HG03571 (cell line): Measurements from ENCODE around the gene IRGQ.
A peak's percentile ranks its signal among the peaks of the same experiment; 100 is the strongest.
"Not testable (repeated sequence)": the region's sequence is repeated elsewhere in the genome, so short reads cannot be mapped to it uniquely, and the experiment has no call there.

Experiments
- ATAC-seq: cut with Tn5 transposase; IDR thresholded peaks from one replicate; pipeline ENCODE4 v1.9.1; 2021; ENCODE audit not compliant: unreplicated experiment

Gene IRGQ

DNA sequence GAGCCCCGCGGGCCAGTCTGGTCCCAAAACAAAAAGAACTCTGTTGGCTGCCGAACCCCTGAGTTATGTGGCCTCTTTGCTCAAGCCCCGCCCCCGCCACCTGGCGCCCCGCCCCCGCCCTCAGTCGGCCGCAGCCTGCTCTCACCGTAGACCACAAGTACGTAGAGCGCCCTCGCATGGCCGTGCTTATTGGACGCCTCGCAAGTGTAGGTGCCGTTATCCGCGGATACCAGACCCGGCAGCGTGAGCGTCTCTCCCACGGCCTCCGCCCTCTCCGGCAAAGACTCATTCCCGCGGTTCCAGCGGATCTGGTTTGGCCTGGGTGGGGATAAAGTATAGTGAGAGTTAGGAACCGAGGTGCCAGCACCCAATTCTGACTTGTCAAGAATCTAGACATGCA is 29.0 kb upstream of the IRGQ start:
- no peak for ATAC-seq

DNA sequence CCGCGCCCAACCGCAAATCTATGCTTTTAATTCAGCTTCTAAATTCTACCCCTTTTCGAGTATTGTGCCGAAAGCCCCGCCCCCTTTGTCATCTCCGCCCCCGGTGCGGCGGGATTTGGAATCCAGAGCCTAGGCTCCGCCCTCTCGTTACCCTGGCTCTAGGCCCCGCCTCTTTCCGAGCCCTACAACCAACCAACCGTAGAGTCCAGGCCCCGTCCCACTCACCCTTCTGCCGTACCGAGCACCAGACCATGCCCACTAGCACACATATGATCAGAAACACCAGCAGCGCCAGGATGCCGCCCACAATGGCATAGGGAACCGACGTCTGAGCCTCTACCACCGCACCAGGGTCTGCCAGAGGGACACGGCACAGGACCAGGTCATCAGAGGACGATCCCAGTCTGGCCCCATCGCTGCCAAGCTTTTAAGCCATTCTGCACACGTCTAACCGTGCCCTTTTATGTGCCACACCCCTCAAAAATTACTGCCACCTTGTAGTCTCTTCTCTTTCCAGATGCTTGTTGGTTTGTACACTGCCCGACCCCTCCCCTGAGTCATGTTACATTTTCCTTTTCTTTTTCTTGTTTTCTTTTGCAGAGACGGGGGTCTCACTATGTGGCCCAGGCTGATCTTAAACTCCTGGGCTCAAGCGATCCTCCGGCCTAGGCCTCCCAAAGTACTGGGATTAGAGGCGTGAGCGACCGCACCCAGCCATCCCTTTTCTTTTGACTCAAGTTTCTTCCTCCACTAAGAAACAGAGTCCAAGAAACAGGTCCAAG is 28.1 kb upstream of the IRGQ start:
- no peak for ATAC-seq

DNA sequence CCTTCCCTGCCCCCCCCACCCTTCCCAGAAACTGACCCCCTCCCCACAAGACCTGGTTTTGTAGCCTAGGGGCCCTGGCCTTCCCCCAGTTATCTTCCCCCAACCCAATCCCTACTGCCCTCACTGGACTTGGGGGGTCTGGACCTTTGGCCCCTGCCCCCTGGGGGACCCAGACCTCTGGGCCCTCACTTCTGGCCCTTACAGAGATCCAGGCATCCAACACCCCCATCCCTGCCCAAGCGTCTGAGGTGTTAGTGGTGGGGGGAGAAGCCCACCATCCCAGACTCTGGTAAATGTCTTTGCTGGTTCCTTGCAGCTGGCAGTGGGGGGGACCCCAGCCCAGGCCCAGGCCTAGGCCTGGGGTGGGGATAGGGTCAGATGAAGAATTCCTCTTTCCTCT is 27.0 kb upstream of the IRGQ start:
- no peak for ATAC-seq

GRCh38 chr19:43622070-43622469 is 26.1 kb upstream of the IRGQ start:
- ATAC-seq = no peak

GRCh38 chr19:43620061-43621001 is 24.4 kb upstream of the IRGQ start:
- ATAC-seq = no peak

DNA sequence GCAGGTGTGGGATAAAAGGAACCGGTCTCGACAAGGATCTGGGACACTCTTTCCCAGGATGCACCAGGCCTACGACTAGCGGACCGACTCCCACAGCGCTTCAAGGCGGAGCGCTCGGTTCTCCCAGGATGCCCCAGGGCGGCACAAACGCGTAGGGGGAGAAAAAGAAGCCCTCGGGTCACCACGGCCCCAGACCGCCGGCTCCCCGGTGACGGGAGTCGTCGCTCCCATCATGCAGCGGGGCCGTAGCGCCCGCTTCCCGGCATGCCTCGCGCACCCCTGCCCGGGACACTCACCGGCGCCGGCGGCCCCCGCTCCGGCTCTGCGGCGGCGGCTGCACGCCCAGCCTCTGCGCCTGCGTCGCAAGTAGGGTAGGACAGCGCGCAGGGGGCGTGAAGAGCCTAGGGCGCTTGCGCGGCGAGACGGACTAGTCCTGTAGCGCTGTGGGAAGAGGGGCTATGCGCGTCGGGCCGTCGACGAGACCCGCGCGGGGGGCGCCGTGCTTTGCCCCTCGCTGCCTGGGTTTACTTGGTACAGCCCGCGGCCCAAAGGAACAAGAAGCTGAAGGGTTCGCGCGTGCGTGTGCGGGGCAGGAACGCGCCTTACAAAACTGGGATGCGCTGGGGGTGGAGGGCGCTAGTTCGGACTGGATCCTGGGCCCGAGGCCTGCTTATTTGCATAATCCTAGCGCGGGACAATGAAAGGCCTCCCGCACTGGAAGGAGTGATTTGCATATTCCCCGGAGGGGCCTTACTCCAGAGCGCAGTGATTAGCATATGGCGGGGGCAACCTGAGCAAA is 23.5 kb upstream of the IRGQ start, which contains the start of gene ZNF428:
Gene ZNF428, minus strand, starts transcription at position 368 of the 799 bp plus-strand sequence. CDS start 5,325 bp downstream, outside the sequence.
- ATAC-seq = peak; percentile 77

DNA sequence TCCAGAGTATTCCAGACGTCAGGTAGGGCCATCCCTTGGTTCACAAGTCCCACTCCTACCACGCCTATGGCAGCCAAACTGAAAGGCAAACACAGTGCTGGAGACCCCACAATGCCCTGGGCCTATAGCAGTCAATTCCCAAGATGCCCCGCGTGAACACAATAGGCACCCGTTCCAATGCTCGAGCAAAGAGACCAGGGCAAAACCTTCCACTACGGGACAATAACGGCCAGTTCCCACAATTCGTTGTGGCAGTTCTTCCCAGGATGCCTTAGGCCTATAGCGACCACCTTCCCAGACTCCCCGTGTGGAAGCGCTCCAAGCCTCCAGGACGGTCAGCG is 23.0 kb upstream of the IRGQ start:
- peak; percentile 29 for ATAC-seq

DNA sequence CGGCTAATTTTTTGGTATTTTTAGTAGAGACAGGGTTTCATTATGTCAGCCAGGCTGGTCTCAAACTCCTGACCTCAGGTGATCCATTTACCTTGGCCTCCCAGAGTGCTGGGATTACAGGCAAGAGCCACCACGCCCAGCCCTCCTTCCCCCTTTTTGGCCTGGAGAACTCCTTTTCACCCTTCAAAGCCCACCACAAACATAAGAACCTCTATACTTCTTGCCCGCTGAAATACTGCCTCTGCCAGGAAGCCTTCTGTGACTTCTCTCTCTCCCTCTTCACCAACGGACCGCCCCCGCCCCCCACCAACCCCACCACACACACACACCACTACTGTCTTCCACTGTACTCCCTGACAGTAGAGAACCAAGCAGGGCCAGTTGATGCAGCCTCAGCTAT is 21.0 kb upstream of the IRGQ start:
- no peak for ATAC-seq

GRCh38 chr19:43616306-43616705 is 20.4 kb upstream of the IRGQ start:
- no peak for ATAC-seq

- no peak for ATAC-seq
These were observed 16.4 kb upstream of the IRGQ start for GRCh38 chr19:43612374-43612773.

DNA sequence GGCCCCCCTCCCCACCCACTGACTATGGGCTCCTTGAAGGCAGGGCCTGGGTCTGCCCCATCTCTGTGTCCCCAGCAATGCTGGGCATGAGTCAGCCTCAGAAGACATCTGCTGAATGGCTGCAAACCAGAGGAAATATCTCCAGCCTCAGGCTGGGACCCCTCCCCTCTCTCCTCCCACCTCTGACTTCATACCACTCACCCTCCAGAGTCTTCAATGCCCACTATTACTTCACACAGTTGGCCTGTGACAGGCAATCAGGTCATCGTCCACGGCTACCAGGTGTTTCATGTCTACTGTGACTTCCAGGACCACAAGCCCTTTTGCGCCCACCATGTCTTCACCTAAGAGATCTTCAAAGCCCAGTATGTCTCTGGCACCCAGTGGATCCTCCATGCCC is 15.9 kb upstream of the IRGQ start, which contains the start of gene SRRM5:
Gene SRRM5, plus strand, starts transcription at position 301 of the 400 bp plus-strand sequence. Its CDS starts 34 bp downstream, at position 335.
- ATAC-seq = no peak

DNA sequence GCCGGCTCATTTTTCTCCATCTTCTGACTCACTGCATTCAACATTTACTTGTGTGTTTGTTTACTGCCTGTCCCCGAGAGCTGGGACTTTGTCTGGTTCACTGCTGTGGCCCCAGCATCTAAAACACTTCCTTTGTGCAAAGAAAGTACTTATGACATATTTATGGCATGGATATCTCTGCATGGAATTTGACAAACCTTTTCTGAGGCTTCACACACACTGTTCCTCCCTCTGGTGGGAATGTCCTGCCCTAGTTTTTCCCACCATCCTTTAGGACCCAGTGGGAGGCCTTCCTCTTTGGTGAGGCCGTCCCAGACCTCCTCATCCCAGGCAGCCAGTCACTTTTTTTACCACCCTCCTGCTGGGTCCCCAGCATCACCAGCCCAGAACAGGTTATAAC is 14.6 kb upstream of the IRGQ start:
- no peak for ATAC-seq

DNA sequence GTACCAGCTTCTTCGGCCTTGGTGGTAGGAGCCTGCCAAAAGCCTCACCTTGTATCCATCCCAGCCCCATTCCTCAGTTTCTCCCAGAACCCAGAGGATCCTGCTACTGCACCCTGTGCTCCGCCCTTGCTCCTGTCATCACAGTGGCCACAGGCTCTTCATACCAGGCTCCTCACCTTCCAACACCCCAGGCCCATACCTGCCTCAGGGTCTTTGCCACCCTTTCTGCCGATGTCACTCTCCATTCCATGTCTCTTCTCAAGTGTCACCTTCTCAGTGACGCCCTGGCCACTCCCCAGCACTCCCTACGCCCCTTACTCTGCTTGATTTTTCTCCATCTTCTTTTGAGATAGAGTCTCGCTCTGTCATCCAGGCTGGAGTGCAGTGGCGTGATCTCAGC is 13.9 kb upstream of the IRGQ start:
- no peak for ATAC-seq

GRCh38 chr19:43607238-43608205 is 11.6 kb upstream of the IRGQ start:
- ATAC-seq = no peak

DNA sequence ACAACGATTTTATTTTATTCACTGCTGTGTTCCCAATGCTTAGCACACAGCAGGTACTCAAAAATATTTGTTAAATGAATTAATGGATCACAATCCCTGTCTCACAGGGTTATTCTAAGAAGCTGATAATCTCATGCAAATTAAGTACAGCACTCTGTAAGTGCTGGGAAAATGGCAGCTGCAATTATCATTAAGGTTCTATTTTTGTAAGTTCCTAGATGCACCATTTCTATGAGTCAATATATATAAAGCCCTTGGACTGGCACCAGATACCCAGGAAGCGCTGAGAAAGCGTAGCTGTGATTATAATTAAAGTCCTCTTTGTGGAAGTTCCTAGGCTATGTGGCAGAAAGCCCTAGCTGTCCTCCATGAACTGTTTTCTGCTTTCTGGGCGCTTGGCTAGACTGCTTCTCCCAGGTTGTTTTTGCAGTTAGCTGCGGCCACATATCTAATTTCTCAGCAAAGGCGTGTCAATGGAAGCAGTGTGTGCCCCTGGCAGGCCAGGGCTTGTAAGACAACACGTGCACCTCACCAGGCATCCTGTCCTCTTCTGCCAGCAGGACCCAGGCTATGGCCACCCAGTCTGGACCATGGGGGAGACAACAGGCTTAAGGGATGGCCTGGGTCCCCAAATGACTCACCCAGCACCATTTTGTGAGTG is 10.8 kb upstream of the IRGQ start:
- ATAC-seq = no peak

DNA sequence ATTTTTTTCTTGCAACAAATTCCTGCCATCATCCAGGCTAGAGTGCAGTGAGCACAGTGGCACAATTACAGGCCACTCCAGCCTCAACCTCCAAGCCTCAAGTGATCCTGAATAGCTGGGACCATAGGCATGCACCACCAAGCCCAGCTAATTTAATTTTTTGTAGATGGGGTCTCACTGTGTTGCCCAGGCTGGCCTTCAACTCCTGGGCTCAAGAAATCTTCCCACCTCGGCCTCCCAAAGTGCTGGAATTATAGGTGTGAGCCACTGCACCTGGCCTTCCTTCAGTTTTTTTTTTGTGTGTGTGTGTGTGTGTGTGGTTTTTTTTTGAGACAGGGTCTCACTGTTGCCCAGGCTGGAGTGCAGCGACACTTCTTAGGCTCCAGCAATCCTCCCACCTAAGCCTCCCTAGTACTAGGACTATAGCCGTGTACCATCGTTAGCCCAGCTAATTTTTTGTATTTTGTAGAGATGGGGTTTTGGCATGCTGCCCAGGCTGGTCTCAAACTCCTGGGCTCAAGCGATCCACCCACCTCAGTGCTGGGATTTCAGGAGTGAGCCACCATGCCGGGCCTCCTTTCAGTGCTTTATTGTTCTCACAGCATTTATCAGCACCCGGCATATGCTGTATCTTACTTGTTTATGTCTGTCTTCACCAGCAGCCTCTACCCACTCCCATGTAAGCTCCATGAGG is 10.1 kb upstream of the IRGQ start:
- ATAC-seq = no peak

DNA sequence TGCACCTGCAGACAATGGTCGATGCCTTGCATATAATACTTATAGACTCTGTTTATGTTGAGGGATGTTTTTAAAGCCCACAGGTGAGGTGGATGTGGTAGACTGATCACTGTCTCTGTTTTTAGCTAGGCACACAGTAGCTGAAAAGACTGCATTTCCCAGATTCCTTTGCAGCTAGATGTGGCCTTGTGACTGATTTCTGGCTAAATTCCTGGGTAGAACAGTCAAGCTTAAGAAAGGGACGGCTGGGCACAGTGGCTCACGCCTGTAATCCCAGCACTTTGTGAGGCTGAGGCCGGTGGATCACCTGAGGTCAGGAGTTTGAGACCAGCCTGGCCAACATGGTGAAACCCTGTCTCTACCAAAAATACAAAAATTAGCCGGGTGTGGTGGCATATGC is 4.4 kb upstream of the IRGQ start:
- ATAC-seq = not testable (repeated sequence)

DNA sequence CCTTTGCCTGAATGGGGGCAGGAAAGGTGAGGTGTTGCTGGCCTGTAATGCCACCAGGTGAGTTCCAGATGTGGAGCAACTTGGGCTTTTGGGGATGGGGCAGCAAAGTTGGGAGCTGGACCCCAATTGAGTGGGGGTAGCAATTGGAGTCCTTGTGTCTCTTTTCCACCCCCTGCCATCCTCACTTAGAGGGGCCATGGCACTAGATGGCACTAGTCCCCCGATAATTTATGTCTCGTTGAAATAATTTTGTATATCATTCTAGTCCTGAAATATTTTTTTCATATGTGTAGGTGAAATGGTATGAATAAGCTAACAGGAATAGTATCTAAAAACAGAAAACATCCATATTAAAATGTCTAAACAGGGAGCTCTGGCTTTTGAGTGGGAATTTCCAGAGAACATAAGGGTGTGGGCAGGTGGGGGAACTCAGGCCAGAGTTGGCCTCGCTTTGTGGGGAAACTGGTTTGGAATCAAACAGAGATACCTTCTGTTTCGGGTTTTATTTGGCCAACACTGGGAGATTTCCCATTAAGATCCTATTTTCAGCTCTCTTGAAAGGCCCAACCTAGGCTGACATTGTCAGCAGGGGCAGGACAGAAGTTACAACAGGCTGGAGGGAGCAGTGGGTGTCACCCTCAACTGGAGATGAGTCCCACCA is 3.8 kb upstream of the IRGQ start:
- ATAC-seq = no peak
